HepG2 (cell line): ENCODE results near the gene AGAP1. TPM values are rescaled to one million over a fixed set of nuclear protein-coding genes. Genes with fewer than 3 reads are reported as not detected.

Source experiments
- JUND ChIP-seq: sonication (generic); formaldehyde crosslinking; IDR thresholded peaks from 2 replicates; pipeline ENCODE4 v1.8.0; 2022; ENCODE audit warnings: mild to moderate bottlenecking, missing genetic modification reagents
- NR2C2 ChIP-seq: sonication (generic); formaldehyde crosslinking; IDR thresholded peaks from 2 replicates; pipeline ENCODE4 v1.4.0; 2020; ENCODE audit warnings: missing genetic modification reagents, mild to moderate bottlenecking, moderate library complexity, borderline replicate concordance
- SMAD9 ChIP-seq: sonication (generic); formaldehyde crosslinking; IDR thresholded peaks from 2 replicates; pipeline ENCODE4 v1.5.1; 2020; ENCODE audit warnings: mild to moderate bottlenecking, missing genetic modification reagents
- SUZ12 ChIP-seq: fragments of 150-350 bp; IDR thresholded peaks from 2 replicates; pipeline ENCODE4 v1.6.1; 2014; ENCODE audit warnings: low read depth, low read length
- ZNF703 ChIP-seq: sonication (generic); formaldehyde crosslinking; IDR thresholded peaks from 2 replicates; pipeline ENCODE4 v1.5.1; 2020; ENCODE audit warnings: missing genetic modification reagents, mild to moderate bottlenecking, moderate library complexity, borderline replicate concordance
- polyA plus RNA-seq, 8 experiments: library from polyadenylated mRNA; depleted of rRNA in 3 of 8; stranded (reverse) in 7 of 8; unstranded in 1 of 8; fragments of >200 nt; fragmentation: Illumina TruSeq in 4 of 8; extraction: Trizol in 4 of 8; gene quantifications; 2 replicates each; pipeline versions ENCODE4 v1.2.1 to v1.2.3, GENCODE V29; 2011 to 2016; ENCODE audit warnings: low read depth in 4 of 8, missing spikeins in 1 of 8, mixed read lengths in 1 of 8; ENCODE audit not compliant: insufficient read depth in 1 of 8
- total RNA-seq, 5 experiments: library from RNA; depleted of rRNA; stranded (reverse); fragments of >200 nt; fragmentation: Illumina TruSeq; extraction: Trizol; gene quantifications; 2 replicates each; pipeline ENCODE4 v1.2.3, GENCODE V29; 2016; ENCODE audit warnings: low read depth in 1 of 5
- TF ChIP-seq, protein P1 (sequence below): sonication (generic); formaldehyde crosslinking; IDR thresholded peaks from 2 replicates; pipeline ENCODE4 v1.4.0; 2020; ENCODE audit warnings: missing genetic modification reagents
- TF ChIP-seq, protein P2 (sequence below): sonication (generic); formaldehyde crosslinking; IDR thresholded peaks from 2 replicates; pipeline ENCODE4 v1.5.0; 2020; ENCODE audit warnings: mild to moderate bottlenecking, missing genetic modification reagents, borderline replicate concordance
- TF ChIP-seq, protein P3 (sequence below): sonication (generic); formaldehyde crosslinking; IDR thresholded peaks from 2 replicates; pipeline ENCODE4 v1.4.0; 2020; ENCODE audit warnings: missing genetic modification reagents, borderline replicate concordance
- TF ChIP-seq, protein P4 (sequence below): sonication (generic); formaldehyde crosslinking; IDR thresholded peaks from 2 replicates; pipeline ENCODE4 v1.4.0; 2020; ENCODE audit warnings: missing genetic modification reagents

AGAP1 gene
- total and polyA plus RNA-seq, 2 of the 13 experiments (the other 11 are each of a cell fraction or from before 2014, with no cell fraction given), result 21.2 to 32.7 TPM

- TF ChIP-seq, protein P1, sequence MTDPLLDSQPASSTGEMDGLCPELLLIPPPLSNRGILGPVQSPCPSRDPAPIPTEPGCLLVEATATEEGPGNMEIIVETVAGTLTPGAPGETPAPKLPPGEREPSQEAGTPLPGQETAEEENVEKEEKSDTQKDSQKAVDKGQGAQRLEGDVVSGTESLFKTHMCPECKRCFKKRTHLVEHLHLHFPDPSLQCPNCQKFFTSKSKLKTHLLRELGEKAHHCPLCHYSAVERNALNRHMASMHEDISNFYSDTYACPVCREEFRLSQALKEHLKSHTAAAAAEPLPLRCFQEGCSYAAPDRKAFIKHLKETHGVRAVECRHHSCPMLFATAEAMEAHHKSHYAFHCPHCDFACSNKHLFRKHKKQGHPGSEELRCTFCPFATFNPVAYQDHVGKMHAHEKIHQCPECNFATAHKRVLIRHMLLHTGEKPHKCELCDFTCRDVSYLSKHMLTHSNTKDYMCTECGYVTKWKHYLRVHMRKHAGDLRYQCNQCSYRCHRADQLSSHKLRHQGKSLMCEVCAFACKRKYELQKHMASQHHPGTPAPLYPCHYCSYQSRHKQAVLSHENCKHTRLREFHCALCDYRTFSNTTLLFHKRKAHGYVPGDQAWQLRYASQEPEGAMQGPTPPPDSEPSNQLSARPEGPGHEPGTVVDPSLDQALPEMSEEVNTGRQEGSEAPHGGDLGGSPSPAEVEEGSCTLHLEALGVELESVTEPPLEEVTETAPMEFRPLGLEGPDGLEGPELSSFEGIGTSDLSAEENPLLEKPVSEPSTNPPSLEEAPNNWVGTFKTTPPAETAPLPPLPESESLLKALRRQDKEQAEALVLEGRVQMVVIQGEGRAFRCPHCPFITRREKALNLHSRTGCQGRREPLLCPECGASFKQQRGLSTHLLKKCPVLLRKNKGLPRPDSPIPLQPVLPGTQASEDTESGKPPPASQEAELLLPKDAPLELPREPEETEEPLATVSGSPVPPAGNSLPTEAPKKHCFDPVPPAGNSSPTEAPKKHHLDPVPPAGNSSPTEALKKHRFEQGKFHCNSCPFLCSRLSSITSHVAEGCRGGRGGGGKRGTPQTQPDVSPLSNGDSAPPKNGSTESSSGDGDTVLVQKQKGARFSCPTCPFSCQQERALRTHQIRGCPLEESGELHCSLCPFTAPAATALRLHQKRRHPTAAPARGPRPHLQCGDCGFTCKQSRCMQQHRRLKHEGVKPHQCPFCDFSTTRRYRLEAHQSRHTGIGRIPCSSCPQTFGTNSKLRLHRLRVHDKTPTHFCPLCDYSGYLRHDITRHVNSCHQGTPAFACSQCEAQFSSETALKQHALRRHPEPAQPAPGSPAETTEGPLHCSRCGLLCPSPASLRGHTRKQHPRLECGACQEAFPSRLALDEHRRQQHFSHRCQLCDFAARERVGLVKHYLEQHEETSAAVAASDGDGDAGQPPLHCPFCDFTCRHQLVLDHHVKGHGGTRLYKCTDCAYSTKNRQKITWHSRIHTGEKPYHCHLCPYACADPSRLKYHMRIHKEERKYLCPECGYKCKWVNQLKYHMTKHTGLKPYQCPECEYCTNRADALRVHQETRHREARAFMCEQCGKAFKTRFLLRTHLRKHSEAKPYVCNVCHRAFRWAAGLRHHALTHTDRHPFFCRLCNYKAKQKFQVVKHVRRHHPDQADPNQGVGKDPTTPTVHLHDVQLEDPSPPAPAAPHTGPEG (CRISPR knock-in tag), result no peak
- TF ChIP-seq, protein P2, sequence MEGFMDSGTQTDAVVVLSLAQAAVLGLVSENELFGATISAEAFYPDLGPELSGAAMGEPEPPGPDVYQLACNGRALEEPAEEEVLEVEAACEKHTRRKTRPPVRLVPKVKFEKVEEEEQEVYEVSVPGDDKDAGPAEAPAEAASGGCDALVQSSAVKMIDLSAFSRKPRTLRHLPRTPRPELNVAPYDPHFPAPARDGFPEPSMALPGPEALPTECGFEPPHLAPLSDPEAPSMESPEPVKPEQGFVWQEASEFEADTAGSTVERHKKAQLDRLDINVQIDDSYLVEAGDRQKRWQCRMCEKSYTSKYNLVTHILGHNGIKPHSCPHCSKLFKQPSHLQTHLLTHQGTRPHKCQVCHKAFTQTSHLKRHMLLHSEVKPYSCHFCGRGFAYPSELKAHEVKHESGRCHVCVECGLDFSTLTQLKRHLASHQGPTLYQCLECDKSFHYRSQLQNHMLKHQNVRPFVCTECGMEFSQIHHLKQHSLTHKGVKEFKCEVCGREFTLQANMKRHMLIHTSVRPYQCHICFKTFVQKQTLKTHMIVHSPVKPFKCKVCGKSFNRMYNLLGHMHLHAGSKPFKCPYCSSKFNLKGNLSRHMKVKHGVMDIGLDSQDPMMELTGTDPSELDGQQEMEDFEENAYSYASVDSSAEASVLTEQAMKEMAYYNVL (CRISPR knock-in tag), result no peak
- TF ChIP-seq, protein P3, sequence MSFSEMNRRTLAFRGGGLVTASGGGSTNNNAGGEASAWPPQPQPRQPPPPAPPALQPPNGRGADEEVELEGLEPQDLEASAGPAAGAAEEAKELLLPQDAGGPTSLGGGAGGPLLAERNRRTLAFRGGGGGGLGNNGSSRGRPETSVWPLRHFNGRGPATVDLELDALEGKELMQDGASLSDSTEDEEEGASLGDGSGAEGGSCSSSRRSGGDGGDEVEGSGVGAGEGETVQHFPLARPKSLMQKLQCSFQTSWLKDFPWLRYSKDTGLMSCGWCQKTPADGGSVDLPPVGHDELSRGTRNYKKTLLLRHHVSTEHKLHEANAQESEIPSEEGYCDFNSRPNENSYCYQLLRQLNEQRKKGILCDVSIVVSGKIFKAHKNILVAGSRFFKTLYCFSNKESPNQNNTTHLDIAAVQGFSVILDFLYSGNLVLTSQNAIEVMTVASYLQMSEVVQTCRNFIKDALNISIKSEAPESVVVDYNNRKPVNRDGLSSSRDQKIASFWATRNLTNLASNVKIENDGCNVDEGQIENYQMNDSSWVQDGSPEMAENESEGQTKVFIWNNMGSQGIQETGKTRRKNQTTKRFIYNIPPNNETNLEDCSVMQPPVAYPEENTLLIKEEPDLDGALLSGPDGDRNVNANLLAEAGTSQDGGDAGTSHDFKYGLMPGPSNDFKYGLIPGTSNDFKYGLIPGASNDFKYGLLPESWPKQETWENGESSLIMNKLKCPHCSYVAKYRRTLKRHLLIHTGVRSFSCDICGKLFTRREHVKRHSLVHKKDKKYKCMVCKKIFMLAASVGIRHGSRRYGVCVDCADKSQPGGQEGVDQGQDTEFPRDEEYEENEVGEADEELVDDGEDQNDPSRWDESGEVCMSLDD (CRISPR knock-in tag), result no peak
- TF ChIP-seq SMAD9 (CRISPR knock-in tag) (no peak), NR2C2 (CRISPR knock-in tag) (no peak), JUND (CRISPR knock-in tag) (no peak), ZNF703 (no peak), SUZ12 (no peak)
- TF ChIP-seq, protein P4, sequence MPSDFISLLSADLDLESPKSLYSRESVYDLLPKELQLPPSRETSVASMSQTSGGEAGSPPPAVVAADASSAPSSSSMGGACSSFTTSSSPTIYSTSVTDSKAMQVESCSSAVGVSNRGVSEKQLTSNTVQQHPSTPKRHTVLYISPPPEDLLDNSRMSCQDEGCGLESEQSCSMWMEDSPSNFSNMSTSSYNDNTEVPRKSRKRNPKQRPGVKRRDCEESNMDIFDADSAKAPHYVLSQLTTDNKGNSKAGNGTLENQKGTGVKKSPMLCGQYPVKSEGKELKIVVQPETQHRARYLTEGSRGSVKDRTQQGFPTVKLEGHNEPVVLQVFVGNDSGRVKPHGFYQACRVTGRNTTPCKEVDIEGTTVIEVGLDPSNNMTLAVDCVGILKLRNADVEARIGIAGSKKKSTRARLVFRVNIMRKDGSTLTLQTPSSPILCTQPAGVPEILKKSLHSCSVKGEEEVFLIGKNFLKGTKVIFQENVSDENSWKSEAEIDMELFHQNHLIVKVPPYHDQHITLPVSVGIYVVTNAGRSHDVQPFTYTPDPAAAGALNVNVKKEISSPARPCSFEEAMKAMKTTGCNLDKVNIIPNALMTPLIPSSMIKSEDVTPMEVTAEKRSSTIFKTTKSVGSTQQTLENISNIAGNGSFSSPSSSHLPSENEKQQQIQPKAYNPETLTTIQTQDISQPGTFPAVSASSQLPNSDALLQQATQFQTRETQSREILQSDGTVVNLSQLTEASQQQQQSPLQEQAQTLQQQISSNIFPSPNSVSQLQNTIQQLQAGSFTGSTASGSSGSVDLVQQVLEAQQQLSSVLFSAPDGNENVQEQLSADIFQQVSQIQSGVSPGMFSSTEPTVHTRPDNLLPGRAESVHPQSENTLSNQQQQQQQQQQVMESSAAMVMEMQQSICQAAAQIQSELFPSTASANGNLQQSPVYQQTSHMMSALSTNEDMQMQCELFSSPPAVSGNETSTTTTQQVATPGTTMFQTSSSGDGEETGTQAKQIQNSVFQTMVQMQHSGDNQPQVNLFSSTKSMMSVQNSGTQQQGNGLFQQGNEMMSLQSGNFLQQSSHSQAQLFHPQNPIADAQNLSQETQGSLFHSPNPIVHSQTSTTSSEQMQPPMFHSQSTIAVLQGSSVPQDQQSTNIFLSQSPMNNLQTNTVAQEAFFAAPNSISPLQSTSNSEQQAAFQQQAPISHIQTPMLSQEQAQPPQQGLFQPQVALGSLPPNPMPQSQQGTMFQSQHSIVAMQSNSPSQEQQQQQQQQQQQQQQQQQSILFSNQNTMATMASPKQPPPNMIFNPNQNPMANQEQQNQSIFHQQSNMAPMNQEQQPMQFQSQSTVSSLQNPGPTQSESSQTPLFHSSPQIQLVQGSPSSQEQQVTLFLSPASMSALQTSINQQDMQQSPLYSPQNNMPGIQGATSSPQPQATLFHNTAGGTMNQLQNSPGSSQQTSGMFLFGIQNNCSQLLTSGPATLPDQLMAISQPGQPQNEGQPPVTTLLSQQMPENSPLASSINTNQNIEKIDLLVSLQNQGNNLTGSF (CRISPR knock-in tag), result no peak
Observed at GRCh38 chr2:236105955-236106607, 612.2 kb downstream of the AGAP1 start (continued).
